DND-41 (cell line): ENCODE data around the gene FKBP14.

Source experiments
- CTCF ChIP-seq: IDR thresholded peaks from 2 replicates; pipeline ENCODE4 v1.5.1; 2012; ENCODE audit warnings: borderline replicate concordance, low read length, moderate library complexity, mild to moderate bottlenecking; ENCODE audit not compliant: poor library complexity, severe bottlenecking; ENCODE audit errors: extremely low read depth
- EZH2 ChIP-seq: IDR thresholded peaks from 3 replicates; pipeline ENCODE4 v1.6.1; 2012; ENCODE audit warnings: borderline replicate concordance, low read depth, mild to moderate bottlenecking, moderate library complexity, low read length, inconsistent platforms; ENCODE audit not compliant: severe bottlenecking

GRCh38 chr7:29988424-29989256 is 37.9 kb downstream of the FKBP14 start:
- no peak for TF ChIP-seq CTCF
- TF ChIP-seq EZH2: no peak
